A549 treated with AZD9567 at 1 μM for 4 hours (cell line): ENCODE results near the gene SFTPD. TPM values are rescaled to one million over a fixed set of nuclear protein-coding genes. Genes with fewer than 3 reads are reported as not detected.

ENCODE experiments used
- total RNA-seq: library from RNA; stranded (reverse); fragments of 200-300 nt; extraction: Qiagen RNA extraction; gene quantifications from 5 replicates; pipeline ENCODE4 v1.2.3, GENCODE V29; 2022; ENCODE audit not compliant: insufficient read depth

The SFTPD gene
- total RNA-seq, result 0.14 to 0.38 TPM (median 0.28 TPM) in 4 of 5 replicates, not detected in the other

GRCh38 chr10:79948976-79949722 lies at the start of gene SFTPD:
Gene SFTPD, minus strand, starts transcription at chr10:79949105. Its CDS starts 2,446 bp downstream, at chr10:79946659.

Other genes with a start within 250 kb of the SFTPD start
- gene NUTM2B, start 245.9 kb downstream of the SFTPD start, total RNA-seq, result 0.19 to 0.95 TPM (median 0.47 TPM) in 5 replicates
- 0.35 to 0.55 TPM (median 0.44 TPM) in 4 of 5 replicates, not detected in the other for gene NUTM2E, start 122.4 kb downstream of the SFTPD start, total RNA-seq
- 15.8 to 20.9 TPM (median 18.1 TPM) in 5 replicates for gene TMEM254, start 129.6 kb upstream of the SFTPD start, total RNA-seq
- 0.18 to 0.20 TPM in 2 of 5 replicates, not detected in the others for gene PLAC9, start 183.6 kb upstream of the SFTPD start, total RNA-seq